ENCODE results near the gene POU6F2.

DNA sequence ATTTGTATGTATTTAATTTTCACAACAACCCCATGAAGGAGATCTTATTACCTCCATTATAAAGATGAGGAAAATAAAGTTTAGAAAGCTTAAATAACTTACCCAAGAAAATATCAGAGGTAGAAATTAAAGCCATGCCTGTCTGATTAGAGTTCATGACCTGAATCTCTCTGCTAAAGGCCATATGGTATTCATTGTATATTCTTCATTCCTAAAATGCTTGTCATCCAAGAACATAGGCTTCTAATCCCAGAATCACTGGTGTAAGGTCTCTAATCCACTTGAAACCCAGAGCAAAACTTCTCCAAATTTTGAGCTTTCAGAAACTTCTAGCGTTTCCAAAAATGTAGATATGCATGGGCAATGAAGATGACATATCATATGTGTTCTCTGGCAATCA lies 516.2 kb downstream of the POU6F2 start:
- no peak for TF ChIP-seq POLR2AphosphoS5 (IDR thresholded peaks at IDR 0.05; ENCODE audit: low read depth, low read length)
- TF ChIP-seq MAX (IDR thresholded peaks at IDR 0.05), result no peak
- no peak for TF ChIP-seq CTCF (IDR thresholded peaks at IDR 0.05 in 2 of 3, conservative IDR thresholded peaks at IDR 0.05 in 1 of 3; ENCODE audit: borderline replicate concordance in 1 of 3, insufficient read depth in 1 of 3, low read depth in 2 of 3, low read length in 2 of 3)
- no peak for TF ChIP-seq EZH2 (IDR thresholded peaks at IDR 0.05)
- TF ChIP-seq ATF3 (IDR thresholded peaks at IDR 0.05), result no peak
- TF ChIP-seq POLR2A (IDR thresholded peaks at IDR 0.05; ENCODE audit: borderline replicate concordance, extremely low read depth, insufficient read depth, insufficient read length), result no peak
